Anterior cingulate cortex (tissue), 58 donors: ENCODE measurements around the gene RAD9B.

Experiments used
- DNase-seq, 58 donors: peaks; one replicate each; lab custom pipeline; 2025; lab: John Stamatoyannopoulos, UW

RAD9B gene

DNA sequence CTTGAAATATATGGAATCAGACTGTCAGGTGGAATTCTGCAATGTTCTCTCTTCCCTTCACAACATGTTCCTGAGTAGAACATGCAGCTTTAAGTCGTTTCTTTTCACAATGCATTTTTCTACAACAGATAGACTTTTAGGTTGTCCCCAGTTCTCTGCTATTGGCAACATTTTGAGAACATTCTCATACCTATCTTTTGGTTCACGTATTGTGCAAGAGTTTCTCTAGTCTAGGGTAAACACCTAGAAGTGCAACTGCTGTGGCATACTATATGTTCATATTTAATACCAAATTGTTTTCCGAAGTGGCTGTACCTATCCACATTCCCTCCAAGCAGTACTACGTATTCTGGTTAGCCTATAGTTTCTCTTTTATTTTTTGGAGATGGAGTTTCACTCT lies 48.9 kb downstream of the RAD9B start:
- no peak for DNase-seq
